GM18505 (cell line): ENCODE data around the gene KCNT2.
"Not testable (repeated sequence)": the region's sequence is repeated elsewhere in the genome, so short reads cannot be mapped to it uniquely, and the experiment has no call there.

Experiments used
- ATAC-seq: cut with Tn5 transposase; IDR thresholded peaks from one replicate; pipeline ENCODE4 v1.9.1; 2021; ENCODE audit not compliant: unreplicated experiment
- POLR2A ChIP-seq: IDR thresholded peaks from 4 replicates; pipeline ENCODE4 v1.6.1; 2011; ENCODE audit warnings: borderline replicate concordance; ENCODE audit not compliant: insufficient read depth, insufficient read length; ENCODE audit errors: extremely low read depth

The KCNT2 gene

DNA sequence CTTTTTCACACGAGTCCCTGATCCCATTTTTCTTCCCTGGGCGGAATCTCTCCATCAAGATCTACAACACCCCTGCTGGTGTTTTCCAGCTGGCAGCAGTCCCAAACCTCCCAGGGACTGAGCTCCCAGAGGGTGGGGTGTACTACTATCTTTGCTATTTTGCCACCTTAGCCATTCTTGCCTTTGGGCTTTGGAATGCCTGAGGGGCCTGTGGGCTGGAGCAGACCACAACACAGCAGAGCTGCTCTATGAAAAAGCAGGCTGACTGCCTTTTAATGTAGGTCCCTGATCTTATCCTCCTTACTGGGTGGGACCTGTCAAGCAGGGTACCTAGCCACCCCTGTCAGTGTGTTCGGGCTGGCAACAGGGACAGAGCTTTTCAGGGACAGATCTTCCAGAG lies 91.9 kb downstream of the KCNT2 start:
- no peak for TF ChIP-seq POLR2A
- no peak for ATAC-seq

DNA sequence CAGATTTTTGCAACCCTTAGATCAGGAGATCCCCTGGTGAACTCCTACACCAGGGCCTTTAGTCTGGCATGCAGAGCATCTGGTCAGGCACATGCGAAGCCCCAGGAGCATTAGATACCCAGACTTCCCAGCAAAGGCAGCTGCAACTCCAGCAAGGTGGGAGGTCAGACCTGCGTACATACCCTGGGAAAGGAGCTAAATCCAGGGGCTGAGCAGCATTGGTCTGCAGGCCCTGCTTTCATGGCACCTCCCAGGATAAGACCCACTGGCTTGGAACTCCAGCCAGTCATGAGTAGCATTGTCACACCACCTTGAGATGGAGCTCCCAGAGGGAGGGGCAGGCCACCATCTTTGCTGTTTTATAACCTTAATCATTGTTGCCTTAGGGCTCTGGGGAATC lies 92.3 kb downstream of the KCNT2 start:
- ATAC-seq, result no peak
- TF ChIP-seq POLR2A, result no peak

DNA sequence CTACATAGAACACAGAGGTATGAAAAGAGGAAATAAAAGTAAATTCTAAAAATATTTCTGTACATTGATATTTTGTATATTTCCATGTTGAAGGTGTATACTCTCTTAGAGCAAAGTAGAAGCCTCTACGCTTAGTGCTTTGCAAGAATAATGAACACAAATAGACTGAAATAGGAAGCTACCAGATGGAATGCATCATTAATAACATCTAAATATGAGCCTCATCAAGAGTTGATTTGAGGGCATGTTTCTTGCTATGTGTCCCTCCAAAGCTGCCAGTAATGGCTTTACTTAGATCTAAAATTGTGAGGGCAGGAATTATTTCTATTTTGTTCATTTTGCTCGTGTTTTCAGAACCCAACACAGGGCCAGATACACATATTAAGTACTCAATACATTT lies 94.4 kb downstream of the KCNT2 start:
- no peak for TF ChIP-seq POLR2A
- no peak for ATAC-seq

DNA sequence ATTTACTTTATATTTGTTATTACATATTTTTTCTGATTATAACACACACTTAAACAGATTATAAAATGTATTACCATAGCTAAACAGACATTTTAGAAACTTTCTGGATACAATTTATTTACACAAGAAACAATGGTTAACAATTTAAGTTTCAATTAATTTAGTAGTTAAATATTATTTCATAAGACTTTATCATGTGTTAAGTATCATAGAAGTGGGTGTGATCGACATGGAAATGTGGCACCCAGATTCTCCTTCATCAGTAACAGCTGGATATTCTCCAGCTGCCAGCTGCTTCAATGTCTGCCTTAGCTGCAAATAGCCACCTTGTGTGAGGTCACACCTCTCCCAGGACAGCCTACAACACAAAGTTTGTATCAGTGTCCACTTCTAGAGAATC lies 97.8 kb downstream of the KCNT2 start:
- TF ChIP-seq POLR2A, result no peak
- ATAC-seq, result no peak

DNA sequence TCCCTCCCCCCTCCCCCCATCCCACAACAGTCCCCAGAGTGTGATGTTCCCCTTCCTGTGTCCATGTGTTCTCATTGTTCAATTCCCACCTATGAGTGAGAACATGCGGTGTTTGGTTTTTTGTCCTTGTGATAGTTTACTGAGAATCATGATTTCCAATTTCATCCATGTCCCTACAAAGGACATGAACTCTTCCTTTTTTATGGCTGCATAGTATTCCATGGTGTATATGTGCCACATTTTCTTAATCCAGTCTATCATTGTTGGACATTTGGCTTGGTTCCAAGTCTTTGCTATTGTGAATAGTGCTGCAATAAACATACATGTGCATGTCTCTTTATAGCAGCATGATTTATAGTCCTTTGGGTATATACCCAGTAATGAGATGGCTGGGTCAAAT lies 104.0 kb downstream of the KCNT2 start:
- not testable (repeated sequence) for ATAC-seq

DNA sequence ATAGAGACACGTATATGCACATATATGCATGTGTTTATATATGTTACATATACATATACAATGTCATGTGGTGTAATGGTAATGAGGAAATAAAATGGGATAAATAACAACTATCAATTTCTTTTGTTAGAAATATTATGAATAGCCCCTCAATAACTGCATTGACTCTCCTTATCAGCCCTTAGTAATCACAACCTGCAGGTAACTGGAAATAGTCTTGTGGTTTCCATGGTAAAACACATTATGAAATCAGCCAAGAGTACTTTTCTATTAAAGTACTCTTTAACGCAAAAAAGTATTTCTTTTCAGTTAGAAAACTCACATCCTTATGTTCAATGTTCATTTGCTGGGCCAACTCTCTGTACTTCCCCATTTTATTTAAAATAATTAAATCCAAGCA lies 105.8 kb downstream of the KCNT2 start:
- ATAC-seq, result no peak
- no peak for TF ChIP-seq POLR2A

DNA sequence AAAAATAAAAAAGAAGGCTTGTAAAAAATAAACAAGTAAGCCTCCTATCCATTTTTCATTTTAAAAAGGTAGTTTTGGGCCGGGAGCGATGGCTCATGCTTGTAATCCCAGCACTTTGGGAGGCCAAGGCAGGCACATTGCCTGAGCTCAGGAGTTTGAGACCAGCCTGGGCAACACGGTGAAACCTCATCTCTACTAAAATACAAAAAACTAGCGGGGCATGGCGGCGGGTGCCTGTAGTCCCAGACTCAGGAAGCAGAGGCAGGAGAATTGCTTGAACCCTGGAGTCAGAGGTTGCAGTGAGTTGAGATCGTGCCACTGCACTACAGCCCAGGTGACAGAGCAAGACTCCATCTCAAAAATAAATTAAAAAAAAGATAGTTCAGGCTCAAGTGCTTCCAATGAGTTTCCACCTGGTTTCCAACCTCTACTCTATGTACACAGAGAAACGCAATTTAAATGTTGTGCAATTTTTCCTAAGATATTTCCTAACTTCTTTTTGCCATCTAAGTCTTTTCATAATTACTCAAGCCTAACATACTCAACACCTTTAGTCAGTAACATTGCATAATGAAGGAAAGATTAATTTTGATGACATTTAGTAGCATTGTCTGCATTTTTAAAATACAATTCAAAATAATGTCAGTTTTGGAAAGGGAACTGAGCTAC lies 106.3 kb downstream of the KCNT2 start:
- ATAC-seq, result no peak
- TF ChIP-seq POLR2A, result no peak

DNA sequence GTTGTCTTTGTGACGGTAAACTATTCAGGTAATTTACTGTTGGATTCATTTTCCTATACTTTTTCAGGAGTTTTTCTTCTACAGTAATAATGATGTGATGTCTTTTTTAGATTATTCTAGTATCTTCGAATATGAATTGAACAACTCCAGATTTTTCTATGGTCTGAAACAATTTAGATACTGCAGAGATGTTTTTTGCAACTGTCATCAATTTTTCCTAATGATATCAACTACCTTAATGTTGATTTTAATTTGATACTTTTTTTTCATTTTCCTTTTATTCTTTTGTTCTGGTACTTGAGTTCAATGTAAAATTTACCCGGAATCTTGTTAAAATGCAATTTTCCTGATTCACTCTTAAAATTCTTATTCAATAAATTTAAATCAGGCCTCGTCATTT lies 110.4 kb downstream of the KCNT2 start:
- no peak for ATAC-seq
- TF ChIP-seq POLR2A, result no peak

DNA sequence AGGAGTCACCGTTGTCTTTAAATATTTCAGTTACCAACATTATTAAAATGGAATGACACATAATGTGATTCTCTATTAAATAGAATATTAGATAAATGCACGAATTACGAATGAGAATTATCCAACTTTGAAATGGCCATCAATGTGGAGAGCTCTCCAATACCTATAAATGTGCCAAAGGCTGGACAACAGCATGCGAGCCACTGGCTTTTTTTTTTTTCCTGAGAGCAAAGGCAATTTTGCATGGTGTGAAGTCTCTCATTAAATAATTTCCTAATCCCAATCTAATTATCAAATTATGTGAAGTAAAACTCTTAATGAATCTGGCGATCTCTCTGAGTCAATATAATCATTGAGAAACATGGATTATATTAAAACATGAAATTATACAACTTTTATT lies 113.5 kb downstream of the KCNT2 start:
- ATAC-seq, result no peak
- TF ChIP-seq POLR2A, result no peak

DNA sequence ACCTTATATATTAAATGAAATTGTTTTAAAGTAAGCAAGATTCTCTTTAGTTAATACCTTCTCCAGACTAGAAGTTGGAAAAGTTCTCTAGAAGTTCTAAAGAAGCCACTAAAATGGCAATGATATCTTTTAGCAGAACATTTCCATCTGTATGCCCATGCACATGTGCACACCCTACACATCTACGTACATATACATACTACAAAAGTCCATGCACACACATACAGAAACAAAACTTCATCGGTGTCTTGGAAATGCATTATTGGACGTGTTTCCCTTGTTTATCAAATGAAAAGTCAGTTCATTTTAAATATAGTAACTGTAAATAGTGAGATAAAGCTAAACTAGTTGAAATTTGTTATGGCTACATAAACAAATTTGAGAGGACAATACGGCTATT lies 114.4 kb downstream of the KCNT2 start:
- no peak for ATAC-seq
- no peak for TF ChIP-seq POLR2A

DNA sequence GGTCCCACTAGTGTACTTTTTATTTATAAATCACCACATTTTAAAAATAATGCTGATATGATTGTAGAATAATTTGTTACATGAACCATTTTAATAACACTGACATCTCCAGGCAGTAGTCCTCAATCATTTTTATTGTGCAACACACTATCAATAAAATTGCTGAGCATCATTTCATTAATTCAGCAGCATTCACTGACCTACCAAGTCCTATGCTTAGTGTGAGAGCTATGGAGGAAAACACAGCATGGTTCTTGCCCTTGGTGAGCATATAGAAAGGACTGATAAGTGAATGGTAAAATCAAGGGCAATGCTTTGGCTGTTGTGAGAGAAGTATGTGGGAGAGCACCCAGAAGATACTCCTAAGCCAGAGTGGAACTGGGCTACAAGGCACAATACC lies 119.7 kb downstream of the KCNT2 start:
- ATAC-seq, result no peak
- no peak for TF ChIP-seq POLR2A

DNA sequence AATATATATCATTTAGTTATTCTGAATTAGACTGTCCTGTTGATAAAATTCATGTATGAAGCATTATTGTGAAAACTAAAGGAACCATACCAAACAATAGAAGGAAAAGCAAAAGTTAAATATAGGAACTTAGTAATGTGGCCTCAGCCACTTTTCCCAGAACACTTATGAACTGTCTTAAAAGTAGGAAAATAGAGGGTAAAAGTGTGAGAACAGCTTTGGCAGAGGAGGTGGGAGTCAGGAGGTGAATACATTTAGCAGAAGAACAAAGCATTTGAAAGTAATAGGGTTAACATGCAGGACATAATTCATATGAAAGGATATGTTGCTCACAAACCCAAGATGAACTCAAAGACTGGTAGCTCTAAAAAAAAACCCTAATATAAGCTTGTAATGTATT lies 121.9 kb downstream of the KCNT2 start:
- no peak for ATAC-seq
- no peak for TF ChIP-seq POLR2A

DNA sequence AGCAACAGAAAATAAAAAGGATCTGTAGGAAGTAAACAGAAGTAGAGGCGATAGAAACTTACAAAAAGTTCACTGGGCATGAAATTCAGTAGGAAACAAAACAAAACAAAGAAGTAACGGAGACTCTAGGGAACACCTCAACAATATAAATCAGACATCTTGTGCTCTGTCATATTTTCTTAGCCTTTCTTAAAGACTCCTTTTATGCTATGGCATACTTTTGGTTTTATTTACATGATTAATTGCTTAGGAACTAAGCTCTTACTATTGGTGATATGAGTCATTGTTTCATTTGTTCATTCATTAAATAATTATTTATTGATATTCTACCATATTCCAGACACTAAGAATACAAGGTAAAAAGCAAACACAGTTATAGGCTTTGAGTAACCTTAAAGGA lies 126.6 kb downstream of the KCNT2 start:
- no peak for ATAC-seq

DNA sequence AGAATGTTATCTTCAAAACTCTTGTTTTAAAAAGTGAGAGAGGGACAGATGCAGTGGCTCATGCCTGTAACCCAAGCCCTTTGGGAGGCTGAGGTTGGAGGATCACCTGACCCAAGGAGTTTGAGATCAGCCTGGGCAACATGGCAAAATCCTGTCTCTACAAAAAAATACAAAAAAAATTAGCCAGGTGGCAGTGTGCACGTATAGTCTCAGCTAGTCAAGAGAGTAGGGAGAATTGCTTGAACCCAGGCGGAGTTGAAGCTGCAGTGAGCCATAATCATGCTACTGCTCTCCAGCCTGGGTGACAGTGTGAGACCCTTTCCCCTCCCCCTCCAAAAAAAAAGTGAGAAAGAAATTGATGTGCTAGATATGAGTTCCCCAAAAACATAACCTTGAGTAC lies 131.0 kb downstream of the KCNT2 start:
- ATAC-seq, result no peak
- no peak for TF ChIP-seq POLR2A

More for the DNA sequence above, 126.6 kb downstream of the KCNT2 start:
- TF ChIP-seq POLR2A, result no peak
